ENCODE measurements around the gene FNDC3B.

GRCh38 chr3:172244011-172244410 lies 204.6 kb downstream of the FNDC3B start:
- TF ChIP-seq CTCF (IDR thresholded peaks at IDR 0.05): no peak
- TF ChIP-seq POLR2AphosphoS5 (IDR thresholded peaks at IDR 0.05; ENCODE audit: insufficient read depth in 1 of 2, low read depth in 1 of 2): peak in 1 of 2 donors; percentile 27

Data from vagina (tissue), 2 donors.